Stimulated activated CD8-positive, alpha-beta memory T cell treated with anti-CD3 and anti-CD28 coated beads, Interleukin-2, amount 100 ng/mL, for 48 hours (primary cell): Measurements from ENCODE around the gene USP30.

Experiments
- DNase-seq, 2 donors: peaks; one replicate each; pipeline ENCODE4 v3.0.0-alpha.2; 2020; ENCODE audit warnings: low read depth in 2 of 2

Gene USP30

DNA sequence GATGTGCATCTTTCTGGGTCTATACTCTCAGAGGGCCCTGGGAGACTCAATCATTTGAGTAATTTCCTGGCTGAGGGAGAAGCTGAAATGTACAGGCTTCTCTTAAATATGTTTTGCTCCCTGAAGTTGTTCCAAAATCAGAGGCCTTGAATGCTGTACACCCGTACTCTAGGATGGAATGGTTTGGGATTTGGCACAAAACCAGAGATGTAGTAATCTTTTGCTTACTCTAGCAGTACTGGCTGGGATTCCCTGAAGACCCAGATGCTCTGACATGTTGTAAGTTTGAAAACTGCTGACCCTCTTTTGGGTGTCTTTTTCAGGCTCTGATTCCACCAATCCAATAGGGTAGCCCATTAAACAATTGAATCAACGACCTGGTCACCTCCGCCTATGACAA is 74.4 kb downstream of the USP30 start:
- no peak for DNase-seq

DNA sequence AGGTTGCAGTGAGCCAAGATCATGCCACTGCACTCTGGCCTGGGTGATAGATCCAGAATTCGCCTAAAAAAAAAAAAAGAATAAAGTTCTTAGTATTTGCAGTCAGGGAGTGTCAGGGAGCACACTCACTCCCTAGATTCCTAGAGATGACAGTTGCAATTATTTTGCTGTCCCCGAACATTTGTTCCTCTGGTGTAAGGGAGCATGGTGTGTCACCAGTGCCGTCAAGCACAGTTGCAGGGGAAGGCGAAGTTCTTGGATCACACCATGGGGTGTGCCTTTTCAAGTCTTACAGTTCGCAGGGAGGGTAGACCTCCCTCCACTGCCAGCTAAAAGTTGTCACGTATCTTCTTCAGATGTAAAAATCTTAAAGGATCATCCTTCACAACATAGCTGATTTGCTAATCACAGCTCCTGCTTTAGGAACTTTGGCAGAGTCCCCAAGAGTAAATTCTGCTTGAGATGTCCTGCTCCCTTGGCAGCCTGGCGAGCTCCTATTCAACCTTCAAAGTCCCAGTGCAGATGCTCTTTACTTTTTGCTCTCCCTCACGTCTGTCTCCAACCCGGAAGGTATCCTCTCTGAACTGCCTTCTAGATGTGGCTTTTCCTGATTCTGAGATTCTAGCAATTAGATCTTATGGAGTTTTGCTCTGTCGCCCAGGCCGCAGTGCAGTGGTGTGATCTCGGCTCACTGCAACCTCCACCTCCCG is 75.3 kb downstream of the USP30 start:
- DNase-seq, result no peak

DNA sequence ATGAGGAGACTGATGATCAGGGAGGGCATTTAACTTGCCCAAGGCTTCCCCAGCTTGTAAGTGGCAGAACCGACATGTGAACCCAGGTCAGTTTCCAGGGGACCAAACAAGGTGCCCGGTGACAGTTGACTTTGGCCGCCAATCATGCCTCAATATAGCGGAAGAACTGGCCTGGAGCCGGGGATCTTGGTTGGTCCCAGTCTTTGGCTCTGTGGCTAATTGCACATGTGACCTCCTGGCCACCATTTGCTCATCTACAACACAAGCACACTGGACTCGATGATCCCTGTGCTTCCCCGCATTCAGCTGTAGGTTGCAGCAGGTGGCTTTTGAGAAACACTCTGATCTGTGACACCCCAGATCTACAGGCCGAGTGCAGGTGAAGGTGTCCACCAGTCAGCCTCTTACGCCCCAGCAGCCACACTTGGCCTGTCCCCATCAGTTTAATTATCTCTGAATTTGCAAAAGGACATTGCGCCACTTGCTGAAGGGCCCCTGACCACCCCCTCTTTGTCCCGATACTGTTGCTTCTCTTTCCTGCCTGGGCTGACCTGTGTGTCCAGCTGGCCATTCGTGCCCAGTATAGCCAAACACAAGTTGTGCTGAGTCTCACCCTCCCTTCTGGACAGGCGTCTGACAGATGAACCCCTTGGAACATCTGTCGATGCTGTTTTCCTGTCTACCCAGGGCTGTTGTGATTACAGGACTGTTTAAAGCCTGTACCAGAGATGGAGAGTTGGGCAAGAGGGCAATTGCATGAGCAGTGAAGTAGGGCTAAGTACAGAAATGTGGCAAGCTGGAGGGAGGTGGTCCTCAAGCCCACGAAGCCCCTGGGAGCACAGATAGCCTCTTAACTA is 78.1 kb downstream of the USP30 start:
- DNase-seq, result no peak

DNA sequence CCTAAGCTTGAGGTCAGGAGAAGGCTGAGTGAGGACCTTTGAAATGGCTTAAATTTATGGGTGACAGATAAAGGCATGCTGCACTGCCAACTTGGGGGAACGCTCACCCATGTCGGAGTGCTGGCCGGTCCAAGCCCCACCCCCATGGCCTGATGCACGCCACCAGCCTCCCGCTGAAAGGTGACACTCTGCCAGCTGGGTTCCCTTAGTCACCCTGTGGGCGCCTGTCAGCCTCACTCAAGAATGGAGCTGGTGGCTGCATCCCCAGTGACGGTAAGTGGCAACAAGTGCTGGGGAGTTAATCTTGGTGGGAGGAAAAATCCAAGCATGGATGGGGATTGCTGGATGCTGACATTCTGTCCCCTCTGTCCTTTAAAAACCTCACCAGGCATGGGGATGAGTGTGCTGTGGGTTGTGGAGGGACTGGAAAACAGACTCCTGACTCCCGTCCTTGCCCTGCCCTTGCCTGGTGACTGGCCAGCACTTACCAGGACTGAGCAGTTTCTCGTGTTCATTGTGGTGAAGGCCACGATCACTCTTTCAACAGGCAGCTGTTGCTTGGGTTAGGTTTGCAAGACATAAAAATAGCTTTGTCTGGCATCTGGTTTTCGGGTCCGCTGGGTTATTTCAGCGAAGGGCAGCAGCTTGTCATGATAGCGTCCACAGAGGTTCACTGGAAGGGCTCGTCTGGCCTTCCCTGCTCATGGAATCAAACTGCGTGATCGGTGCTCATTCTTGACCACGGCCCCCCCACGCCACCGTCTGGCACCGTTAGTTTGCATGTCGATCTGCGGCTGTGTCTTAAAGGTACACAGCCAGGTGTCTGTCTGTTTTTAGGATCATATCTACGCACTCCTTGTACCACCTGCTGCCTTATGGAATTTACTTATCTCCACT is 79.0 kb downstream of the USP30 start:
- DNase-seq, result no peak

DNA sequence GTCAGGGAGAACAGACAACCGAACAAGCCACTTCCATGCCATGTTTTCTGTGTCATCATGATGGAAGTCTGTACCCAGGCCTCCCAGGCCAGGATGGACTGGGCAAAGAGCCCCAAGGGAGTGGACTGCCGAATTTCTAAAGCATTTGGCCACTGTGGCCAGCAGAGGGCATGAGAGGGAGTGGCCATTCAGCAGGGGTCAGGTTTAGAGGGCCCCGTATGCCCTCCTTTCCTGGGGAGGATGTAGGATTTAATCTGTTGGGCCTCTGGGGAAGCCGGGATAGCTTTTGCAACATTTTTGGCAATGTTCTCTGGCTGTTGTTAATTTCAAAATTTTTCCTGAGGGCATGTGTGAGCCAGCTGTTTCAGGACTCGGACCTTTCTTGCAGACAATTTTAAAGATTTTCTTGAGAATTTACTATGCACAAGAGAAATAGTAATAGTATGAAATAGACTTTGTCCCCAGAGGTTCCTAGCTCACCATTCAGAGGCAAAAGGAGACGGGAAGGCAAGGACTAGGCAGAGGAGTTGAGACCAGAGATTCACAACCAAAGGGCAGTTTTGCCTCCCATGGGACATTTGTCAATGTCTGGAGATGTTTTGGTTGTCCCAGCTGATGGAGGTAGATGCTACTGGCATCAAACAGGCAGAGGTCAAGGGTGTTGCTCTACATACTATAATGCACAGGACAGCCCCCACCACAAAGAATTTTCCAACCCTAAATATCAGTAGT is 82.0 kb downstream of the USP30 start:
- DNase-seq, result no peak

DNA sequence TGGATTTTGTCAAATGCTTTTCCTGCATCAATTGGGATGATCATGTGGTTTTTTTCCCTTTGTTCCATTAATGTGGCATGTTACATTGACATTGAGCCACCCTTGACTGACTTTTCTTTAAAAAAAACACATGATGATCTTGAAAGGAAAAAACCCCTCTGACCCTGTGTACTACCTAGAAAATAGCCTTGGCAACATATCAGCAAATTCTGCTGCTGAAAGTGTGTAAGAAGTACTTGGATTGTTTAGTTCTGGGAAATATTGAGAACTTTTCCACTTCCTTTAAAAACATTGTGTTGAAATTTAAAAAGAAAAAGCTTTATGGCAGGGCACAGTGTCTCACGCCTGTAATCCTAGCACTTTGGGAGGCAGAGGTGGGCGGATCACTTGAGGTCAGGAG is 84.7 kb downstream of the USP30 start:
- DNase-seq, result no peak
